HG02973 (cell line): ENCODE results near the gene SLC9A7.
A peak's percentile ranks its signal among the peaks of the same experiment; 100 is the strongest.

ENCODE experiments used
- ATAC-seq: cut with Tn5 transposase; IDR thresholded peaks from one replicate; pipeline ENCODE4 v1.9.1; 2021; ENCODE audit warnings: moderate library complexity; ENCODE audit not compliant: unreplicated experiment

Gene SLC9A7

GRCh38 chrX:46575586-46575985 is 183.3 kb downstream of the SLC9A7 start:
- no peak for ATAC-seq

- no peak for ATAC-seq
Measured at GRCh38 chrX:46574774-46575381, 184.0 kb downstream of the SLC9A7 start.

- peak; percentile 32 for ATAC-seq
Measured at GRCh38 chrX:46573892-46574773, 184.8 kb downstream of the SLC9A7 start.

DNA sequence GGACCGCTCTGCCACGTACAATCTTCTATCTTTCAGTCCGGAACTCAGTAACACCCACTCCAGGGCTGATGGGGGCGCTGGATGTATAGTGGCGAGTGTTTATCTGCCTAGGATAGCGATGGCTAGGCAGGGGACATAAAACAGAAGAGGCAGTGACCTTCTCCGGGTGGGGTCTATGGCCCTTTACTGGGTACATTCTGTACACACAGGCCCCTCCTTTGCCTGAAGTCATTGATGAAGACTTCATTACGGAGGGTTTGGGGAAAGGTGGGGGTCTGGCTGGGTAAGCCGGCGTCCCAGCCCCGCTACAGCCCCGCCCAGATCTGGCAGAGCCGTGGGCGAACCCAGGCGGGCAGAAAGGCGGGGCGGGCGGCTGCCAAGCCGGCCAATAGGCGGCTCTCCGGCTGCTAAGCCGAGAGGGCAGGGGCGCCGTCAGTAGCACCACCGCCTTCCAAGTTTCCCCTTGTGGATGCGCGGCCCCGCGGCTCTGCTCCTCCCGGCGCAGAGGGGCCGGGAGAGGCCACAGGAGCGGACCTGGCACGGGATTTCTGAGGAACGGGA is 185.5 kb downstream of the SLC9A7 start, which contains the start of gene CHST7:
Gene CHST7, plus strand, starts transcription at position 435 of the 561 bp plus-strand sequence. CDS start 167 bp downstream, outside the sequence.
- peak; percentile 30 for ATAC-seq

- peak; percentile 37 for ATAC-seq
Measured at GRCh38 chrX:46572340-46572936, 186.5 kb downstream of the SLC9A7 start.

GRCh38 chrX:46571423-46572339 is 187.2 kb downstream of the SLC9A7 start:
- no peak for ATAC-seq

- ATAC-seq = no peak
Measured at GRCh38 chrX:46569621-46570020, 189.3 kb downstream of the SLC9A7 start.

DNA sequence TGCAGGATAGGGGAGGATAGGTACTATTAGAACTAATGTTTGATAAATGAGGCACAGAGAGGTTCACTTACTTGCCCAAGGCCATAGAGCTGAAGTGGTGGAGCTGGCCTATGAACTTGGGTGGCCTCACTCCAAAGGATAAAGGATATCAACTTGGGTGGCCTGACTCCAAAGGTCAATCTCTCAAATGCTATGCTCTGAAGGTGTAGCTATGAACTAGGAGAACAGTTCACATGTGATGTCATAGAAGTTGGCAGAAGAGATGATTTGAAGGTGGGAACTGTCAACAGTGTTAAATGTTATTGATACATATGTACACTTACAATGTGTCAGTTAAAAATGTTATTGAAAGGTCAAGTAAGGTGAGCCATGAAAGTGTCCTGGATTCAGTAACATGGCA is 191.5 kb downstream of the SLC9A7 start:
- ATAC-seq = no peak

DNA sequence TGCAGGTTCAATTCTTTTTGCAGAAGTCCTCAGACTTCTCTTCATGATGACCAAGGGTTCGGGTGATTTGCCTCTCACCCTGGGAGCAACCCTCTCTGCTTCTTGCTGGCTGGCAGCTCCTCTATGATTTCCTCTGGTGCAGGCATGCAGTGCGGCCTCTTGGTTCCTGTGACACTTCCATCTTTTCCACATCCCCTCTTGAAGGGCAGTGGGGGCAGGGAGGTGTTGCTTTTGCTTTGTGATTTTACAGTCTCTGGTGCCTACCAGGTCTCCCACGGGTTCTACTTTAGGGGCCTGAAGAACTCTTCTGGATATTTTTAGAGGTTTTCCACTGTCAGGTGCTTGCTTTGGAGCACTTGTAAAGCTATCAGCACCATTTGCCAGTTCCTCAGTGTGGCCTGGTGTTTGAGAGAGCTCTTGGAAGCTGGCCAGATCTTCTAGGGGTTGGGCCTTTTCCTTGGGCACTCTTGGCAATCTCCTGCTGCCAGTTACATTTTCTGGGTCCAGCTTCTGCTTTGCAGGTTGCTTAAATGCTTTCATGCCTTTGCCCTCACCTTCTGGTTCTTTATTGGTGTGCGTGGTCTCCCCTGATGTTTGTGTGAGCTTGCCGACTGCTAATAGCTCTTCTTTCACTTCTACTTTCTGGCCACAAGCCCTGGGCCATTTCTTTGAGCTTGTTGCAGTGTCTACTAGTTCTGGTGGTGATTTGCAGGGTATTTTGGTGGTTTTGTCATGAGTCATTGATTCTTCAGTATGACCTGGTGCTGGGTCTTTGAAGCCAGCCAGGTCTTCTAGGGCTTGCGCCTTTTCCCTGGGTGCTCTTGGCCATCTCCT is 196.9 kb downstream of the SLC9A7 start:
- peak; percentile 97 for ATAC-seq

DNA sequence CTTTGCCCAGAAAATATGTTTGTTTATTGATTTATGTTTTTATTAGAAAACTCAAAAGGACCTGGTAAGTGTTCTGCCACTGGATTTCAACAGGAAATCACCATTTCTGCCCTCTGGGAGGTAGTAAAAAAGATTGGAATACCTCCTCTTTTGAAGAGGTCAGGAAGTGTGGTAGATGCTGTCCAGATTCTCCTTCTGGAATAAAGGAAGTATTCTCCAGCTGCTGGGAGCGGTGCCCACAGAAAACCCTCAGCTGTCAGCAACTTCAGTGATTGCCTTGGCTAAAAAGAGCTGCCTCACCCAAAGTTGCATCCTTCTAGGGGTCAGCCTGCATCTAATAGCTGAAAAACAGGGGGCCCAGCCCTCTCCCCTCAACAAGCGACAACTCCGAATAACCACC is 199.9 kb downstream of the SLC9A7 start:
- ATAC-seq = no peak

GRCh38 chrX:46554942-46555341 is 204.0 kb downstream of the SLC9A7 start:
- no peak for ATAC-seq

DNA sequence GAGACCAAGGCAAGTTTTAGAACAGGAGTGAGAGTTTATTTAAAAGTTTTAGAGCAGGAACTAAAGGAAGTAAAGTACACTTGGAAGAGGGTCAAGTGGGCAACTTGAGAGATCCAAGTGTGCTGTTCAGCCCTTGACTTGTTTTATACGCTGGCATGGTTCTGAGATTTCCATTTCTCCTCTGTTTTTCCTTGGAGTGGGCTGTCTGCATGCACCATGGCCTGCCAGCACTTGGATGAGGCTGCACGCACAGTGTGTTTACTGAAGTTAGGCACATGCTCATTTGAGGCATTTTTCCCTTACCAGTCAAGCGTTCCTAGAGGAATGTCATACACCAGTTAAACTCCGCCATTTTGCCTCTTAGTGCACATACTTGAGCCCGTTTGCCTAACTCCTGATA is 205.0 kb downstream of the SLC9A7 start:
- ATAC-seq = no peak

- ATAC-seq = no peak
Measured at GRCh38 chrX:46551494-46552128, 207.3 kb downstream of the SLC9A7 start.

DNA sequence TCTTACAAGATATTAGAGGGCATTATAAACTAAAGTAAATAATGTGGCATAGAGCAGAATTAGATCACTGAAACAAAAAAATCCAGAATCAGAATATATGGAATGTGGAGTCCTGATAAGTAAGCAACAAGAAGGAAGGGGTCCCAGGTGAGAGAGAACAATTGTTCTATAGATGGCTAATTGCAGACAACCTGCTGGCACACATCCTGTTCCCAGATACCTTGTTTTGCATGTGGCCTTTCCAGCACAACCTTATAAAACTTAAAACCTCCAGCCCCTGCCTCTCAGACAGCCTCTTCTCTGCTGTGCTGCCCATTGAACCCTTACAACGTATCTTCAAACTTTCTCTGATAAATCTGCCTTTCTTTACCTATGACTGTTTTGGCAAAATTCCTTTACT is 209.0 kb downstream of the SLC9A7 start:
- no peak for ATAC-seq
